ENCODE measurements around the gene TNFAIP8L3.

TNFAIP8L3 gene

GRCh38 chr15:51119120-51119519, 24.4 kb upstream of the TNFAIP8L3 start:
- H3K27ac ChIP-seq = no peak overlapping the region
- POLR2A ChIA-PET (ENCODE audit: low non-redundant PET) = no interaction called here
- CTCF ChIA-PET = interaction anchor here (0.6 to 0.9 kb wide), 2 partner anchors 14 to 21 kb away, joined by 4 to 5 read pairs; no protein-coding TSS in a partner anchor

DNA sequence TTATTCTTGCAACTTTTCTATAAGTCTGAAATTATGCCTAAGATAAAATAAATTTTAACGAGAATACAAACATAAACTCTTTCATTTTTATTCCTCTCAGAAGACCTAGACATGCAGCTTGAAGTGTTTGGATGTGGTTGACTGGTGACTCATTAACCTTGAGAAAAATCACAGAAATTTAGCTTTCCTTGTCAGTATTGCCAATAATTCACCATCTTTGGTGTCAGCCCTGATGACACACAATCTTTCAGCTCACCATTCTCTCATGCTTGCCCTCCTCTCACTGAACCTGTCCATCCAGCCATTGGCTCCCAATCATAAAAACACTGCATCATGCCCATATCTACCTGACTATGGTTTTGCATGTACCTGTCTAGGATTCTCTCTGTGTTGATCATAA, 22.6 kb upstream of the TNFAIP8L3 start:
- CTCF ChIA-PET = interaction anchor here (0.6 to 1.0 kb wide), 2 partner anchors 46 to 97 kb away, joined by 3 to 4 read pairs; no protein-coding TSS in a partner anchor
- no peak overlapping the region for H3K27ac ChIP-seq
- POLR2A ChIA-PET (ENCODE audit: low non-redundant PET) = no interaction called here
- TF ChIP-seq, protein P1, sequence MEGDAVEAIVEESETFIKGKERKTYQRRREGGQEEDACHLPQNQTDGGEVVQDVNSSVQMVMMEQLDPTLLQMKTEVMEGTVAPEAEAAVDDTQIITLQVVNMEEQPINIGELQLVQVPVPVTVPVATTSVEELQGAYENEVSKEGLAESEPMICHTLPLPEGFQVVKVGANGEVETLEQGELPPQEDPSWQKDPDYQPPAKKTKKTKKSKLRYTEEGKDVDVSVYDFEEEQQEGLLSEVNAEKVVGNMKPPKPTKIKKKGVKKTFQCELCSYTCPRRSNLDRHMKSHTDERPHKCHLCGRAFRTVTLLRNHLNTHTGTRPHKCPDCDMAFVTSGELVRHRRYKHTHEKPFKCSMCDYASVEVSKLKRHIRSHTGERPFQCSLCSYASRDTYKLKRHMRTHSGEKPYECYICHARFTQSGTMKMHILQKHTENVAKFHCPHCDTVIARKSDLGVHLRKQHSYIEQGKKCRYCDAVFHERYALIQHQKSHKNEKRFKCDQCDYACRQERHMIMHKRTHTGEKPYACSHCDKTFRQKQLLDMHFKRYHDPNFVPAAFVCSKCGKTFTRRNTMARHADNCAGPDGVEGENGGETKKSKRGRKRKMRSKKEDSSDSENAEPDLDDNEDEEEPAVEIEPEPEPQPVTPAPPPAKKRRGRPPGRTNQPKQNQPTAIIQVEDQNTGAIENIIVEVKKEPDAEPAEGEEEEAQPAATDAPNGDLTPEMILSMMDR (conservative IDR thresholded peaks at IDR 0.05; ENCODE audit: low read depth) = no peak
- DNase-seq (ENCODE audit: low spot score) = no peak

More at GRCh38 chr15:51119120-51119519, 24.4 kb upstream of the TNFAIP8L3 start:
- TF ChIP-seq, protein P1 (conservative IDR thresholded peaks at IDR 0.05; ENCODE audit: low read depth) = no peak
- DNase-seq (ENCODE audit: low spot score) = no peak

- no peak for DNase-seq (ENCODE audit: low spot score)
- H3K27ac ChIP-seq = no peak overlapping the region
- ChIA-PET POLR2A (ENCODE audit: low non-redundant PET) (no interaction called here), CTCF (no interaction called here)
- TF ChIP-seq, protein P1 (conservative IDR thresholded peaks at IDR 0.05; ENCODE audit: low read depth) = no peak
Observed at GRCh38 chr15:51114437-51115119, 19.9 kb upstream of the TNFAIP8L3 start.

DNA sequence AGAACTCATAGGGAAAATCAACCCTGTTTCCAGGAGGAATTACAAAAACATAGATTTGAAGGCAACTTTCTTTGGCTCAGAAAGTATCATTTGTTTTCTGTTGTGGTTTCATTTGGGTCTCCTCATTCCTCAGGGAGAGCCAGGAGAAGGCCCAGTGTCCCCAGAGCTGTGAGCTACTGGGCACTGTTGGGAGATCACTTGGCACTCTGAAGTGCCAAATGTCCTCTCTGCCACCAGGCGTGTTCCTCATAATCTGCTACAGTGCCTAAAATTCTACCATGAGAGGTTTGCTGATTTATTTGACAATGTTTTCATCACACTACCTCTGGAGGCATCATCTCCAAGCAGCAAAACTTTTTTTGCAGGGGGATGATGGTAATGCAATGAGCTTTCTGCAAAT, 17.4 kb upstream of the TNFAIP8L3 start:
- CTCF ChIA-PET = no interaction called here
- TF ChIP-seq, protein P1 (conservative IDR thresholded peaks at IDR 0.05; ENCODE audit: low read depth) = no peak
- POLR2A ChIA-PET (ENCODE audit: low non-redundant PET) = no interaction called here
- no peak overlapping the region for H3K27ac ChIP-seq
- DNase-seq (ENCODE audit: low spot score) = no peak

DNA sequence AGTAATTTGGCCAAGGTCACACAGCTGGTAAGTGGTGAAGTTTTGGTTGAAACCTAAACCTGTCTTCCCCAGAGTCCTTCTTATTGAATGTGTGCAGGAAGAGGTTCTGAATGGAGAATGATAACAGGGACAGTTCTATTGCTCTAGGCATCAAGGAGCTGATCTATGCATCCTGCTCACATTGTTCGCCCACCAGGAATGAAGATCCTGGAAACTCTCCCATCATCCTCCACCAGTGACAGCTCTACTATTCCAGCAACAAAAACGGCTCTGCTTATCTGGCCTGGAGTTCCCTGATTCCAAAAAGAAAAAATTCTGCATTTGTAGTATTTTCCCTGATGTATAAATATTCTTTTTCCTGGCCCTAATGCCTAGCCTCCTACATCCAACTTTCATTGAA, 16.4 kb upstream of the TNFAIP8L3 start:
- ChIA-PET CTCF (interaction anchor here (0.7 kb wide), 2 partner anchors 48 to 202 kb away, joined by 3 read pairs; no protein-coding TSS in a partner anchor), POLR2A (ENCODE audit: low non-redundant PET) (no interaction called here)
- DNase-seq (ENCODE audit: low spot score) = no peak

DNA sequence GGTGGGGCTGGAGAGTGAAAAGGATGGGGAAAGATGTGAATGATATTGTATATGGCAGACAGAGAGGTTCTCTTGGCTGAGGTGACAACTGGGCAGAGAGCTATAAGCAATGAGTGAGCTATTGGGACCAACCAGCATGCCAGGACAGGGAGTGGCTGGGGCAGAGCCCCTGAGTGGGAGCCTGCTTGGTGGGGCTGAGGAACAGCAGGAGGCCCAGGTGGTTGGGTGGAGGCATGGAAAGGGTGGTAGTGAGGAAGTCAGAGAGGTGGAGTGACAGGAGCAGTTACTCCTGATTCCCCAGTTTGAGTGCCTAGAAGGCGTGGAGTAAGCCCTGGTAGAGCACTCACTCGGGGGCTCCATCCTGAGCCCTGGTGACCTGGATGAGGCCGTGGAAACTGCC, 15.5 kb upstream of the TNFAIP8L3 start:
- CTCF ChIA-PET = no interaction called here
- POLR2A ChIA-PET (ENCODE audit: low non-redundant PET) = no interaction called here
- no peak for DNase-seq (ENCODE audit: low spot score)

More for the DNA sequence above, 16.4 kb upstream of the TNFAIP8L3 start:
- TF ChIP-seq, protein P1 (conservative IDR thresholded peaks at IDR 0.05; ENCODE audit: low read depth) = no peak
- no peak overlapping the region for H3K27ac ChIP-seq

More for the DNA sequence above, 15.5 kb upstream of the TNFAIP8L3 start:
- H3K27ac ChIP-seq = no peak overlapping the region
- TF ChIP-seq, protein P1 (conservative IDR thresholded peaks at IDR 0.05; ENCODE audit: low read depth) = no peak
